Measurements from ENCODE around the gene HLF. TPM values are rescaled to one million over a fixed set of nuclear protein-coding genes. Genes with fewer than 3 reads are reported as not detected.

Gene HLF
- total RNA-seq, 4 donors from 2014 or later = 8.5 to 17.5 (median 13.3) TPM

- no peak for TF ChIP-seq EP300 (IDR thresholded peaks at IDR 0.05; ENCODE audit: low read depth)
- H3K4me1 ChIP-seq = no peaks in the 10 kb centered on the region
- DNase-seq = no peak
- H3K4me3 ChIP-seq = no peak overlapping the region
- no peaks in the 10 kb centered on the region for H3K36me3 ChIP-seq
- in situ Hi-C loops (cut with MboI; ENCODE audit: low pct_ligation_motif_present in 1 of 4, low pct_unique_long_range_greater_than_20kb in 1 of 4, low sequenced_read_pairs in 3 of 4) = no loop called here
- intact Hi-C loops (cut with DNase I; ENCODE audit: low total_unique reads) = no loop called here
- H3K27ac ChIP-seq = no peak overlapping the region
- no peaks in the 10 kb centered on the region for H3K27me3 ChIP-seq
- no peaks in the 10 kb centered on the region for H3K9me3 ChIP-seq
- 80% methylated on average over 5 to 7 of the region's 7 CpGs for WGBS, 2 donors (ENCODE audit: low coverage in 1 of 2)
These were observed 54.1 kb downstream of the HLF start for GRCh38 chr17:55318715-55319487.

DNA sequence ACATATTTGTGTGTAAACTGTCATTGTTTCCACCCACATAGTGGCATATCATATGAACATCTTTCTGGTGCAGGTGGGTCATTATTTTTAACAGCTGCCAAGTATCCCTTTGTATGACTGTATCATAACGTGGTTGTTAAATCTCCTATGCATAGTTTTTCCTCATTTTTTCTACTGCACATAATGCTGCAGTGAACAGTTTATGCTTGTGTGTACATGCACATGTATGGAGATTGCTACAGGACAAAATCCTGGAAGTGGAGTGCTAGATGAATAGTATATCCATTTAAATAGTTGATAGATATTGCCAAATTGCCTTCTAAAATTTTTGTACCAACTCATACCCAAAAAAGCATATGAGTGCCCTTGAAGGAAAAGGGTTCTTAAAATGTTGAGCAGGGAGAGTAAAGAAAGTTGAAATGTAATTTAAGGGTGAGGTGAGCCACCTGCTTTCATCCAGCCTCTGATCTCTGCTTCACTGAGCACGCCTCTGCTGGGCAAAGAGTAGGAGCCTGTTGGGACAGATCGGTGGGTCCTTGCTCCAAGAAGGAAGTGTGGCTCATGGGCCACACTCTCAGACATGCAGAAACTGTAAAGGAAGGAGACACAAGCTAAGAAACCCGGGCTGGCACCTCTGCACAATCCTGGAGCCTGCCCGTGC lies 55.3 kb downstream of the HLF start:
- H3K4me3 ChIP-seq = no peak overlapping the region
- H3K27me3 ChIP-seq = no peaks in the 10 kb centered on the region
- H3K9me3 ChIP-seq = no peaks in the 10 kb centered on the region
- TF ChIP-seq POLR2A (IDR thresholded peaks at IDR 0.05) = no peak
- TF ChIP-seq, protein P1, sequence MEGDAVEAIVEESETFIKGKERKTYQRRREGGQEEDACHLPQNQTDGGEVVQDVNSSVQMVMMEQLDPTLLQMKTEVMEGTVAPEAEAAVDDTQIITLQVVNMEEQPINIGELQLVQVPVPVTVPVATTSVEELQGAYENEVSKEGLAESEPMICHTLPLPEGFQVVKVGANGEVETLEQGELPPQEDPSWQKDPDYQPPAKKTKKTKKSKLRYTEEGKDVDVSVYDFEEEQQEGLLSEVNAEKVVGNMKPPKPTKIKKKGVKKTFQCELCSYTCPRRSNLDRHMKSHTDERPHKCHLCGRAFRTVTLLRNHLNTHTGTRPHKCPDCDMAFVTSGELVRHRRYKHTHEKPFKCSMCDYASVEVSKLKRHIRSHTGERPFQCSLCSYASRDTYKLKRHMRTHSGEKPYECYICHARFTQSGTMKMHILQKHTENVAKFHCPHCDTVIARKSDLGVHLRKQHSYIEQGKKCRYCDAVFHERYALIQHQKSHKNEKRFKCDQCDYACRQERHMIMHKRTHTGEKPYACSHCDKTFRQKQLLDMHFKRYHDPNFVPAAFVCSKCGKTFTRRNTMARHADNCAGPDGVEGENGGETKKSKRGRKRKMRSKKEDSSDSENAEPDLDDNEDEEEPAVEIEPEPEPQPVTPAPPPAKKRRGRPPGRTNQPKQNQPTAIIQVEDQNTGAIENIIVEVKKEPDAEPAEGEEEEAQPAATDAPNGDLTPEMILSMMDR (IDR thresholded peaks at IDR 0.05) = no peak
- TF ChIP-seq POLR2AphosphoS5 (IDR thresholded peaks at IDR 0.05) = no peak
- no peak for TF ChIP-seq EP300 (IDR thresholded peaks at IDR 0.05; ENCODE audit: low read depth)
- no peaks in the 10 kb centered on the region for H3K4me1 ChIP-seq
- intact Hi-C loops (cut with DNase I; ENCODE audit: low total_unique reads) = no loop called here
- 65 to 70% methylated on average over 5 of the region's 5 CpGs for WGBS, 2 donors (ENCODE audit: low coverage in 1 of 2)
- in situ Hi-C loops (cut with MboI; ENCODE audit: low pct_ligation_motif_present in 1 of 4, low pct_unique_long_range_greater_than_20kb in 1 of 4, low sequenced_read_pairs in 3 of 4) = no loop called here
- H3K27ac ChIP-seq = no peak overlapping the region
- no peak for DNase-seq
- H3K36me3 ChIP-seq = no peaks in the 10 kb centered on the region

- no peaks in the 10 kb centered on the region for H3K27me3 ChIP-seq
- in situ Hi-C loops (cut with MboI; ENCODE audit: low pct_ligation_motif_present in 1 of 4, low pct_unique_long_range_greater_than_20kb in 1 of 4, low sequenced_read_pairs in 3 of 4) = no loop called here
- no peaks in the 10 kb centered on the region for H3K9me3 ChIP-seq
- no peak overlapping the region for H3K27ac ChIP-seq
- H3K36me3 ChIP-seq = no peaks in the 10 kb centered on the region
- intact Hi-C loops (cut with DNase I; ENCODE audit: low total_unique reads) = no loop called here
- no peak for TF ChIP-seq POLR2A (IDR thresholded peaks at IDR 0.05)
- TF ChIP-seq EP300 (IDR thresholded peaks at IDR 0.05; ENCODE audit: low read depth) = no peak
- no peak for TF ChIP-seq POLR2AphosphoS5 (IDR thresholded peaks at IDR 0.05)
- TF ChIP-seq, protein P1 (IDR thresholded peaks at IDR 0.05) = no peak
- no peaks in the 10 kb centered on the region for H3K4me1 ChIP-seq
- DNase-seq = no peak
- WGBS, 2 donors (ENCODE audit: low coverage in 1 of 2) = 95% methylated on average over 10 to 23 of the region's 23 CpGs
- no peak overlapping the region for H3K4me3 ChIP-seq
These were observed 56.0 kb downstream of the HLF start for GRCh38 chr17:55320594-55321426.

DNA sequence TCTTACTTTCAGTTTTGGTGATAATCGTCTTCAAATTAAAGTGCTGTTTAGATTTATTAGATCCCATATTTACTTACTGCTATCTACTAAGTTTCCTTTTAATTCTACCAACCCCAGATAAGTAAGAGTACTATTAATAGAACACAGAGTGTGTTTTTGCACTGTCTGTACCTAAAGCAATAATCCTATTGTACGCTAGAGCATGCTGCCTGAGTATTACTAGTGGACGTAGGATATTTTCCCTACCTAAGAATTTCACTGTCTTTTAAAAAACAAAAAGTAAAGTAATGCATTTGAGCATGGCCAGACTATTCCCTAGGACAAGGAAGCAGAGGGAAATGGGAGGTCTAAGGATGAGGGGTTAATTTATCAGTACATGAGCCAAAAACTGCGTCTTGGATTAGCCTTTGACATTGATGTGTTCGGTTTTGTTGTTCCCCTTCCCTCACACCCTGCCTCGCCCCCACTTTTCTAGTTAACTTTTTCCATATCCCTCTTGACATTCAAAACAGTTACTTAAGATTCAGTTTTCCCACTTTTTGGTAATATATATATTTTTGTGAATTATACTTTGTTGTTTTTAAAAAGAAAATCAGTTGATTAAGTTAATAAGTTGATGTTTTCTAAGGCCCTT lies 56.8 kb downstream of the HLF start:
- Histone ChIP-seq H3K4me1 (no peaks in the 10 kb centered on the region), H3K9me3 (no peaks in the 10 kb centered on the region), H3K36me3 (no peaks in the 10 kb centered on the region), H3K27ac (no peak overlapping the region), H3K4me3 (no peak overlapping the region), H3K27me3 (no peaks in the 10 kb centered on the region)
- 68 to 71% methylated on average over 6 of the region's 6 CpGs for WGBS, 2 donors (ENCODE audit: low coverage in 1 of 2)
- no peak for DNase-seq
- in situ Hi-C loops (cut with MboI; ENCODE audit: low pct_ligation_motif_present in 1 of 4, low pct_unique_long_range_greater_than_20kb in 1 of 4, low sequenced_read_pairs in 3 of 4) (no loop called here), intact Hi-C loops (cut with DNase I; ENCODE audit: low total_unique reads) (no loop called here)
- TF ChIP-seq, protein P1 (IDR thresholded peaks at IDR 0.05) = no peak
- no peak for TF ChIP-seq POLR2AphosphoS5 (IDR thresholded peaks at IDR 0.05)
- no peak for TF ChIP-seq EP300 (IDR thresholded peaks at IDR 0.05; ENCODE audit: low read depth)
- no peak for TF ChIP-seq POLR2A (IDR thresholded peaks at IDR 0.05)
